Liver (tissue), 9 donors: ENCODE results near the gene BRF1. TPM values are rescaled to one million over a fixed set of nuclear protein-coding genes. Genes with fewer than 3 reads are reported as not detected.

Experiments
- DNase-seq: peaks from one replicate; pipeline ENCODE4 v3.0.0-alpha.2; 2017; ENCODE audit warnings: low spot score
- H3K27ac ChIP-seq, 2 donors: one replicate each; pipeline ENCODE4 v1.7.0; 2013; ENCODE audit warnings: inconsistent platforms in 2 of 2, low read length in 2 of 2, control low read depth in 1 of 2, low read depth in 1 of 2, mild to moderate bottlenecking in 1 of 2
- H3K27me3 ChIP-seq, 4 donors: one replicate each; pipeline versions ENCODE4 v1.6.1 to v1.7.0; 2013; ENCODE audit warnings: low read length in 3 of 4, inconsistent platforms in 1 of 4, mild to moderate bottlenecking in 1 of 4, moderate library complexity in 1 of 4; ENCODE audit not compliant: control insufficient read depth in 4 of 4, insufficient read depth in 4 of 4
- H3K36me3 ChIP-seq, 4 donors: one replicate each; pipeline versions ENCODE4 v1.6.1 to v1.7.0; 2013; ENCODE audit warnings: low read length in 3 of 4, mild to moderate bottlenecking in 3 of 4, low read depth in 1 of 4, moderate library complexity in 1 of 4; ENCODE audit not compliant: control insufficient read depth in 4 of 4, insufficient read depth in 3 of 4
- H3K4me1 ChIP-seq, 4 donors: one replicate each; pipeline versions ENCODE4 v1.6.1 to v1.7.0; 2013; ENCODE audit warnings: low read length in 3 of 4, mild to moderate bottlenecking in 3 of 4, moderate library complexity in 1 of 4; ENCODE audit not compliant: control insufficient read depth in 4 of 4, insufficient read depth in 4 of 4
- H3K4me3 ChIP-seq, 3 donors: one replicate each; pipeline versions ENCODE4 v1.6.1 to v1.7.0; 2013; ENCODE audit warnings: low read length in 3 of 3, control low read depth in 1 of 3, low read depth in 1 of 3, mild to moderate bottlenecking in 1 of 3
- H3K9ac ChIP-seq, 2 donors: one replicate each; pipeline ENCODE4 v1.7.0; 2013; ENCODE audit warnings: low read length in 2 of 2, mild to moderate bottlenecking in 2 of 2, moderate library complexity in 2 of 2, control low read depth in 1 of 2, low read depth in 1 of 2
- H3K9me3 ChIP-seq, 4 donors: one replicate each; pipeline versions ENCODE4 v1.6.1 to v1.7.0; 2013; ENCODE audit warnings: low read length in 3 of 4; ENCODE audit not compliant: control insufficient read depth in 4 of 4
- EGR1 ChIP-seq, 2 donors: IDR thresholded peaks; 2 replicates each; pipeline ENCODE4 v1.6.1; 2016 to 2018; ENCODE audit warnings: antibody characterized with exemption in 2 of 2, low read depth in 2 of 2
- FOXA2 ChIP-seq: IDR thresholded peaks from 2 replicates; pipeline ENCODE4 v1.6.1; 2016; ENCODE audit warnings: antibody characterized with exemption
- GABPA ChIP-seq, 2 donors: IDR thresholded peaks in 1 of 2; conservative IDR thresholded peaks in 1 of 2; 2 replicates each; pipeline ENCODE4 v1.6.1; 2016; ENCODE audit warnings: antibody characterized with exemption in 2 of 2, mild to moderate bottlenecking in 1 of 2, moderate library complexity in 1 of 2
- HNF4G ChIP-seq: IDR thresholded peaks from 2 replicates; pipeline ENCODE4 v1.6.1; 2016; ENCODE audit warnings: antibody characterized with exemption
- JUND ChIP-seq, 2 donors: IDR thresholded peaks; 2 replicates each; pipeline ENCODE4 v1.6.1; 2016; ENCODE audit warnings: antibody characterized with exemption in 2 of 2
- RAD21 ChIP-seq, 2 donors: IDR thresholded peaks; 2 replicates each; pipeline ENCODE4 v1.6.1; 2016; ENCODE audit warnings: antibody characterized with exemption in 2 of 2, mild to moderate bottlenecking in 2 of 2
- REST ChIP-seq: IDR thresholded peaks from 2 replicates; pipeline ENCODE4 v1.6.1; 2016; ENCODE audit warnings: antibody characterized with exemption, mild to moderate bottlenecking
- RXRA ChIP-seq, 2 donors: IDR thresholded peaks; 2 replicates each; pipeline ENCODE4 v1.6.1; 2017 to 2018; ENCODE audit warnings: antibody characterized with exemption in 2 of 2, mild to moderate bottlenecking in 1 of 2
- SP1 ChIP-seq: IDR thresholded peaks from 2 replicates; pipeline ENCODE4 v1.6.1; 2018; ENCODE audit warnings: antibody characterized with exemption, mild to moderate bottlenecking
- TAF1 ChIP-seq: conservative IDR thresholded peaks from 2 replicates; pipeline ENCODE4 v1.6.1; 2016; ENCODE audit warnings: antibody characterized with exemption, mild to moderate bottlenecking
- YY1 ChIP-seq: IDR thresholded peaks from 2 replicates; pipeline ENCODE4 v1.6.1; 2016; ENCODE audit warnings: antibody characterized with exemption, mild to moderate bottlenecking
- ZBTB33 ChIP-seq: IDR thresholded peaks from 2 replicates; pipeline ENCODE4 v1.6.1; 2016; ENCODE audit warnings: antibody characterized with exemption
- WGBS: extraction: QIAGEN DNeasy Blood & Tissue Kit; methylation state at CpG from one replicate; pipeline ENCODE4 v1.1.7; 2013; 5-methylcytosine and 5-hydroxymethylcytosine counted together
- polyA plus RNA-seq, 2 donors: library from polyadenylated mRNA; stranded (reverse) in 1 of 2; unstranded in 1 of 2; fragments of 200-250 nt in 1 of 2; fragments of >200 nt in 1 of 2; fragmentation: Nextera tagmentation in 1 of 2; extraction: Ambion mirVana in 1 of 2; gene quantifications; one replicate each; pipeline versions ENCODE4 v1.2.1 to v1.2.3, GENCODE V29; 2013 to 2015
- total RNA-seq, 2 donors: library from RNA; depleted of rRNA; stranded (reverse); fragments of >200 nt; gene quantifications; one replicate each; pipeline ENCODE4 v1.2.3, GENCODE V29; 2014
- TF ChIP-seq, protein P1 (sequence below): fragments of 150-350 bp; IDR thresholded peaks from 2 replicates; pipeline ENCODE4 v1.5.1; 2017; ENCODE audit warnings: improper control_type of control experiment, low read depth, low read length; ENCODE audit not compliant: missing input control
- TF ChIP-seq, protein P2 (sequence below): IDR thresholded peaks from 2 replicates; pipeline ENCODE4 v1.6.1; 2016; ENCODE audit warnings: antibody characterized with exemption
- donor health status: healthy.
- donor health status: healthy.
- donor health status: healthy.
- donor health status: healthy.
- donor health status: healthy.

BRF1 gene
- total and polyA plus RNA-seq, 4 donors, result 4.6 to 24.1 (median 10.6) TPM

- TF ChIP-seq HNF4G (no peak), TAF1 (no peak), EGR1 (IDR thresholded peaks at IDR 0.05; ENCODE audit: low read depth in 2 of 2) (no peak), JUND (IDR thresholded peaks at IDR 0.05) (no peak)
- TF ChIP-seq, protein P1, sequence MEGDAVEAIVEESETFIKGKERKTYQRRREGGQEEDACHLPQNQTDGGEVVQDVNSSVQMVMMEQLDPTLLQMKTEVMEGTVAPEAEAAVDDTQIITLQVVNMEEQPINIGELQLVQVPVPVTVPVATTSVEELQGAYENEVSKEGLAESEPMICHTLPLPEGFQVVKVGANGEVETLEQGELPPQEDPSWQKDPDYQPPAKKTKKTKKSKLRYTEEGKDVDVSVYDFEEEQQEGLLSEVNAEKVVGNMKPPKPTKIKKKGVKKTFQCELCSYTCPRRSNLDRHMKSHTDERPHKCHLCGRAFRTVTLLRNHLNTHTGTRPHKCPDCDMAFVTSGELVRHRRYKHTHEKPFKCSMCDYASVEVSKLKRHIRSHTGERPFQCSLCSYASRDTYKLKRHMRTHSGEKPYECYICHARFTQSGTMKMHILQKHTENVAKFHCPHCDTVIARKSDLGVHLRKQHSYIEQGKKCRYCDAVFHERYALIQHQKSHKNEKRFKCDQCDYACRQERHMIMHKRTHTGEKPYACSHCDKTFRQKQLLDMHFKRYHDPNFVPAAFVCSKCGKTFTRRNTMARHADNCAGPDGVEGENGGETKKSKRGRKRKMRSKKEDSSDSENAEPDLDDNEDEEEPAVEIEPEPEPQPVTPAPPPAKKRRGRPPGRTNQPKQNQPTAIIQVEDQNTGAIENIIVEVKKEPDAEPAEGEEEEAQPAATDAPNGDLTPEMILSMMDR, result no peak
These were observed 88.1 kb downstream of the BRF1 start (continued) for GRCh38 chr14:105212541-105213300.

DNA sequence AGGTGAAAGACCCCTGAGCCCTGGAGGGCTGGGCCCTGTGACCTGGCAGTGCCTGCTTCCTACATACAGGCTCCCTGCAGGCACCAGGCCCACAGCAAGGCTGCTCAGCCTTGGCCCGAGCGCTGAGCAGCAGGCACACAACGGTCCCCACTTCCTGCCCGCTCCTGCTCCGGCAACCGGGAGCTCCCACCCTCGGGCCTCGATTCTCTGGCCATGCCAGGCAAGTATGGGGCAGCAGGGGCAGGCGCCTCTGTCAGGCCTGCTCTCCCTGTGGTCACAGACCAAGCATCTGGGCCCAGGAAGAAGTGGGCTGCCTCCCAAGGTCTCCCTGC lies 89.1 kb downstream of the BRF1 start:
- H3K9ac ChIP-seq, result no peak overlapping the region
- no peak for TF ChIP-seq HNF4G
- TF ChIP-seq EGR1 (IDR thresholded peaks at IDR 0.05; ENCODE audit: low read depth in 2 of 2), result no peak
- no peak for TF ChIP-seq RXRA (IDR thresholded peaks at IDR 0.05)
- no peak for TF ChIP-seq REST
- no peak for TF ChIP-seq YY1
- TF ChIP-seq GABPA (IDR thresholded peaks at IDR 0.05 in 1 of 2, conservative IDR thresholded peaks at IDR 0.05 in 1 of 2), result no peak
- TF ChIP-seq, protein P2, sequence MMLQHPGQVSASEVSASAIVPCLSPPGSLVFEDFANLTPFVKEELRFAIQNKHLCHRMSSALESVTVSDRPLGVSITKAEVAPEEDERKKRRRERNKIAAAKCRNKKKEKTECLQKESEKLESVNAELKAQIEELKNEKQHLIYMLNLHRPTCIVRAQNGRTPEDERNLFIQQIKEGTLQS, result no peak
- no peak for TF ChIP-seq FOXA2
- no peak for TF ChIP-seq RAD21 (IDR thresholded peaks at IDR 0.05)
- no peak for TF ChIP-seq SP1
- 93% methylated on average over 9 of the region's 9 CpGs for whole genome bisulfite sequencing
- no peak for DNase-seq
- no peak overlapping the region for H3K4me3 ChIP-seq
- no peak overlapping the region for H3K27ac ChIP-seq
- no peaks in the 10 kb centered on the region for H3K9me3 ChIP-seq
- H3K27me3 ChIP-seq, result no peaks in the 10 kb centered on the region
- peaks cover 0 to 20% (median 2%) of the 10 kb centered on the region in 4 donors for H3K36me3 ChIP-seq
- H3K4me1 ChIP-seq, result peaks cover 0 to 2% (median 0%) of the 10 kb centered on the region in 4 donors

DNA sequence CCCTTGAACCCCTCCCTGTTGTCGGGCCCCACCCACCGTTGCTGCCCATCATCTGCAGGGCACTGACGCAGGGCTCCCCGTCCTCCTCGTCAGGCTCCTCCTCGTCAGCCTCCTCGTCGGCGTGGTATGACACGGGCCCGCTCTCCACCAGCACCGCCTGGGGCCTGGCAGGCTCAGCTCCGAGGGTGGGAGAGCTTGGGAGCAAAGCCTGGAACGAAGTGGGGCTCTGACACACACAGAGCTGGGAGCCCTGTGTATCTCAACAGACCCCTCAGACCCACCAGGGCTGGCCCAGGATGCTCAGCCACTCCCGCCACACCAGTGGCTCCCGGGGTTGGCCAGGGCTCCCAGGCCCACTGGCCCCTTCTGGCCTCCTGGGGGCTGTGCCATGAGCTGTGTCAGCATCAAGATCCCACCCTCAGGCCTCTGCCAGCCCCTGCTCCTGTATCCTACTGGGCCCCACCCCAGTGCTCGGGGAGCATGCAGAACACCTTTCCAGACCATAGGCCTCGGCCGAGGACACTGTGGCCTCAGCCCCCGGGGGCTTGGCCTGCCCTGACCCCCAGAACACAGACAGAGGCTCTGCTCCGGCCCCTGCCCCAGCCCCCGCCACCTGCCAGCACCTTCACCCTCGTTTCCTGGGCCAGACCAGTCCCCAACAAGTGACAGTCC lies 89.6 kb downstream of the BRF1 start:
- Histone ChIP-seq H3K9me3 (no peaks in the 10 kb centered on the region), H3K27ac (no peak overlapping the region), H3K36me3 (peaks cover 0 to 17% (median 2%) of the 10 kb centered on the region in 4 donors), H3K27me3 (no peaks in the 10 kb centered on the region), H3K4me3 (no peak overlapping the region), H3K9ac (no peak overlapping the region), H3K4me1 (peaks cover 0 to 2% (median 0%) of the 10 kb centered on the region in 4 donors)
- DNase-seq, result no peak
- 97% methylated on average over 23 of the region's 23 CpGs for WGBS
- TF ChIP-seq ZBTB33, result no peak
- TF ChIP-seq JUND (IDR thresholded peaks at IDR 0.05), result no peak
- no peak for TF ChIP-seq SP1
- TF ChIP-seq, protein P1, result no peak
- TF ChIP-seq RXRA (IDR thresholded peaks at IDR 0.05), result no peak
- TF ChIP-seq TAF1, result no peak
- TF ChIP-seq REST, result no peak
